ENCODE measurements around the gene TOR4A. TPM values are rescaled to one million over a fixed set of nuclear protein-coding genes. Genes with fewer than 3 reads are reported as not detected.

TOR4A gene
- total and polyA plus RNA-seq, 5 donors from 2014 or later = 2.6 to 6.1 (median 4.1) TPM

GRCh38 chr9:137247135-137247915 lies 30.2 kb upstream of the TOR4A start:
- Mint-ChIP-seq H3K36me3 (peaks cover 6% of the 10 kb centered on the region), H3K27me3 (no peaks in the 10 kb centered on the region), H3K9me3 (no peaks in the 10 kb centered on the region), H3K4me1 (peaks cover 0 to 15% (median 8%) of the 10 kb centered on the region in 4 donors), H3K27ac (no peak overlapping the region), H3K4me3 (no peak overlapping the region)
- no peaks in the 10 kb centered on the region for H3K9me3 ChIP-seq (ENCODE audit: control insufficient read depth in 2 of 2, low read length in 2 of 2)
- H3K27me3 ChIP-seq (ENCODE audit: control insufficient read depth, insufficient read depth, low read length) = no peaks in the 10 kb centered on the region
- peaks cover 5% of the 10 kb centered on the region for H3K36me3 ChIP-seq (ENCODE audit: control insufficient read depth, insufficient read depth, low read length)
- H3K4me1 ChIP-seq (ENCODE audit: control insufficient read depth, insufficient read depth, low read length, poor library complexity, severe bottlenecking) = peaks cover 8% of the 10 kb centered on the region
- no peak for ATAC-seq (ENCODE audit: low read depth in 2 of 2)
- no peak overlapping the region for H3K4me3 ChIP-seq (ENCODE audit: low read depth, low read length)
- no peak overlapping the region for H3K27ac ChIP-seq (ENCODE audit: insufficient read depth, low read length, poor library complexity, severe bottlenecking)
- no peak for DNase-seq

DNA sequence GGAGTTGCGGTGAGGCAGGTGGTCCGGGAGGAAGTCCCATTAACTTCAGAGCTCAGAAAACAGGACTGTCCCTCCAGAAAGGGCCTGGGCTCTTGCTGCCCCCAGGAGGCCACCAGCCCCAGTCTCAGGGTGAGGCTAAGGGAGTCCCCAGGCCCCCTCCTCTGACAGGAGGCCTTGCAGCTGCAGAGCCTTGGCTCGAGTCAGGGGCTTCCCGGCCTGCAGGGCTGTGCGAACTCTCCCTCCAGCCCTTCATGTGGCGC lies 29.7 kb upstream of the TOR4A start:
- Histone ChIP-seq H3K36me3 (ENCODE audit: control insufficient read depth, insufficient read depth, low read length) (peaks cover 3% of the 10 kb centered on the region), H3K4me1 (ENCODE audit: control insufficient read depth, insufficient read depth, low read length, poor library complexity, severe bottlenecking) (peaks cover 3% of the 10 kb centered on the region), H3K27me3 (ENCODE audit: control insufficient read depth, insufficient read depth, low read length) (no peaks in the 10 kb centered on the region), H3K27ac (ENCODE audit: insufficient read depth, low read length, poor library complexity, severe bottlenecking) (no peak overlapping the region), H3K4me3 (ENCODE audit: low read depth, low read length) (no peak overlapping the region), H3K9me3 (ENCODE audit: control insufficient read depth in 2 of 2, low read length in 2 of 2) (no peaks in the 10 kb centered on the region)
- Mint-ChIP-seq H3K9me3 (no peaks in the 10 kb centered on the region), H3K27ac (no peak overlapping the region), H3K36me3 (peaks cover under 1% of the 10 kb centered on the region), H3K4me3 (no peak overlapping the region), H3K27me3 (no peaks in the 10 kb centered on the region), H3K4me1 (peaks cover 0 to 9% (median 3%) of the 10 kb centered on the region in 4 donors)
- DNase-seq (no peak), ATAC-seq (ENCODE audit: low read depth in 2 of 2) (no peak)

- H3K4me3 Mint-ChIP-seq = peak overlapping the region in 3 of 4 donors; percentile 26 to 82 (median 78)
- ATAC-seq (ENCODE audit: low read depth in 2 of 2) = no peak
- H3K27me3 Mint-ChIP-seq = no peaks in the 10 kb centered on the region
Measured at GRCh38 chr9:137250329-137251193, 27.0 kb upstream of the TOR4A start.

GRCh38 chr9:137251194-137251461 lies 26.4 kb upstream of the TOR4A start, which contains the start of gene STPG3:
Gene STPG3, plus strand, starts transcription at chr9:137251286. Its CDS starts 1 bp downstream, at chr9:137251287.
- no peaks in the 10 kb centered on the region for H3K27me3 Mint-ChIP-seq
- no peaks in the 10 kb centered on the region for H3K36me3 ChIP-seq (ENCODE audit: control insufficient read depth, insufficient read depth, low read length)
- peak within 1 kb of the TSS in 1 of 3 donors; percentile 9 for H3K27ac Mint-ChIP-seq
- no peaks in the 10 kb centered on the region for H3K27me3 ChIP-seq (ENCODE audit: control insufficient read depth, insufficient read depth, low read length)
- ATAC-seq (ENCODE audit: low read depth in 2 of 2) = no peak
- peaks cover 17% of the 10 kb centered on the region for H3K4me1 ChIP-seq (ENCODE audit: control insufficient read depth, insufficient read depth, low read length, poor library complexity, severe bottlenecking)
- no peaks in the 10 kb centered on the region for H3K9me3 Mint-ChIP-seq
- peaks cover 0 to 11% (median 2%) of the 10 kb centered on the region in 4 donors for H3K4me1 Mint-ChIP-seq
- H3K4me3 Mint-ChIP-seq = peak within 1 kb of the TSS in 3 of 4 donors; percentile 26 to 82 (median 78)
- no peak within 1 kb of the TSS for H3K27ac ChIP-seq (ENCODE audit: insufficient read depth, low read length, poor library complexity, severe bottlenecking)
- no peaks in the 10 kb centered on the region for H3K9me3 ChIP-seq (ENCODE audit: control insufficient read depth in 2 of 2, low read length in 2 of 2)
- no peak for DNase-seq
- no peak within 1 kb of the TSS for H3K4me3 ChIP-seq (ENCODE audit: low read depth, low read length)
- H3K36me3 Mint-ChIP-seq = no peaks in the 10 kb centered on the region

More at GRCh38 chr9:137250329-137251193, 27.0 kb upstream of the TOR4A start:
- DNase-seq = no peak
- H3K27me3 ChIP-seq (ENCODE audit: control insufficient read depth, insufficient read depth, low read length) = no peaks in the 10 kb centered on the region
- no peaks in the 10 kb centered on the region for H3K9me3 Mint-ChIP-seq
- peaks cover 0 to 7% (median 2%) of the 10 kb centered on the region in 4 donors for H3K4me1 Mint-ChIP-seq
- peak overlapping the region in 1 of 3 donors; percentile 9 for H3K27ac Mint-ChIP-seq
- H3K36me3 Mint-ChIP-seq = no peaks in the 10 kb centered on the region
- no peak overlapping the region for H3K27ac ChIP-seq (ENCODE audit: insufficient read depth, low read length, poor library complexity, severe bottlenecking)
- H3K4me3 ChIP-seq (ENCODE audit: low read depth, low read length) = no peak overlapping the region
- no peaks in the 10 kb centered on the region for H3K36me3 ChIP-seq (ENCODE audit: control insufficient read depth, insufficient read depth, low read length)
- H3K4me1 ChIP-seq (ENCODE audit: control insufficient read depth, insufficient read depth, low read length, poor library complexity, severe bottlenecking) = peaks cover 11% of the 10 kb centered on the region
- H3K9me3 ChIP-seq (ENCODE audit: control insufficient read depth in 2 of 2, low read length in 2 of 2) = no peaks in the 10 kb centered on the region

- no peaks in the 10 kb centered on the region for H3K9me3 Mint-ChIP-seq
- Histone ChIP-seq H3K36me3 (ENCODE audit: control insufficient read depth, insufficient read depth, low read length) (peaks cover 3% of the 10 kb centered on the region), H3K4me3 (ENCODE audit: low read depth, low read length) (no peak overlapping the region), H3K4me1 (ENCODE audit: control insufficient read depth, insufficient read depth, low read length, poor library complexity, severe bottlenecking) (peaks cover 22% of the 10 kb centered on the region), H3K27ac (ENCODE audit: insufficient read depth, low read length, poor library complexity, severe bottlenecking) (no peak overlapping the region), H3K9me3 (ENCODE audit: control insufficient read depth in 2 of 2, low read length in 2 of 2) (no peaks in the 10 kb centered on the region), H3K27me3 (ENCODE audit: control insufficient read depth, insufficient read depth, low read length) (no peaks in the 10 kb centered on the region)
- H3K4me1 Mint-ChIP-seq = peaks cover 0 to 17% (median 2%) of the 10 kb centered on the region in 4 donors
- no peak for DNase-seq
- no peaks in the 10 kb centered on the region for H3K27me3 Mint-ChIP-seq
- H3K27ac Mint-ChIP-seq = no peak overlapping the region
- H3K4me3 Mint-ChIP-seq = peak overlapping the region in 1 of 4 donors; percentile 7
- no peak for ATAC-seq (ENCODE audit: low read depth in 2 of 2)
- no peaks in the 10 kb centered on the region for H3K36me3 Mint-ChIP-seq
Measured at GRCh38 chr9:137251490-137252268, 25.8 kb upstream of the TOR4A start.

DNA sequence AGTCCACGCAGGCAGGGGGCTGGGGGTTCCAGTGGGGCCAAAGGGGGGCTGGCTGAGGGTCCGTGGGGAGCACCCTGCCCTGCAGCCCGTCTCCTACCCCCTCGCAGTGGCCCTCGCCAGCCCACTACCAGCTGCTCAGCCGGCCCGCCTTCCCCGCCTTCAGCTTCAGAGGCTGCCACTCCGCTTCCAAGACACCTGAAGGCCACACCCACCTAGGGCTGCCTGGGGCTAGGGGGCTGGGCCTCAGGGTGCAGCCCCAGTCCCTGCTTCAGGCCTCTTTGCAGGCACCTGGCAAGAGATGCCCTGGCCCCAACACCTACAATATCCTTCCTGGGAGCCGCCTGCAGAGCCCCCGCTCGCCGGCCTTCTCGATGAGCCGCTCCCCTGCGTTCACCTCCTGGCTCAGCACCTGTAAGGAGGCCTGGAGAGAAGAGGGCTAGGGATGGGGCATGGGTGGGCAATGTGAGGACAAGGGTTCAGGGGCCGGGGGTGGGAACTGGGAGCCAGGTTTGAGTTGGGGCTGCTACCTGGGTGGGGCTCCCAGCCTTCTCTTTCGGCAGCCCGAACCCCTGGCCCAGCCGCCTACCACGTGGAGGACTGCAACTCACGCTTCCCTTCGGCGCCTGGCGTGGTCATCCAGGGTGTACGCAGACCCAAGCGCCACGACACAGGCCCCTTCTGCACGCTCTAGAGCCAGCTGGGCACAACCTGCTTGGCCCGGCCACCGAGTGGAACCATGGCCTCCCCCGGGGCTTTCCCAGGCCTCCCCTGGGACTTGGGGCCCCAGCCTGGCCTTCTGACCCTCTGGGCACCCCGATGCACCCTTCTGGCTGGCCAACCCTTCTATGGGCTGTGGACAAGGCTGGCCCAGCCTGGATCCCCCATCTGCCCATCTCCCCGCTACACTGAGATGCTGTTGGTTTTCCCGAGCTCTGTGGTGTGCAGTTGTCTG lies 24.7 kb upstream of the TOR4A start:
- H3K9me3 Mint-ChIP-seq = no peaks in the 10 kb centered on the region

More for the DNA sequence above, 24.7 kb upstream of the TOR4A start:
- DNase-seq = no peak
- Histone ChIP-seq H3K9me3 (ENCODE audit: control insufficient read depth in 2 of 2, low read length in 2 of 2) (no peaks in the 10 kb centered on the region), H3K27ac (ENCODE audit: insufficient read depth, low read length, poor library complexity, severe bottlenecking) (no peak overlapping the region), H3K36me3 (ENCODE audit: control insufficient read depth, insufficient read depth, low read length) (peaks cover 5% of the 10 kb centered on the region), H3K4me3 (ENCODE audit: low read depth, low read length) (no peak overlapping the region), H3K27me3 (ENCODE audit: control insufficient read depth, insufficient read depth, low read length) (no peaks in the 10 kb centered on the region), H3K4me1 (ENCODE audit: control insufficient read depth, insufficient read depth, low read length, poor library complexity, severe bottlenecking) (peaks cover 27% of the 10 kb centered on the region)
- peak overlapping the region in 1 of 4 donors; percentile 77 for H3K4me3 Mint-ChIP-seq
- ATAC-seq (ENCODE audit: low read depth in 2 of 2) = no peak
- no peaks in the 10 kb centered on the region for H3K36me3 Mint-ChIP-seq
- H3K4me1 Mint-ChIP-seq = peaks cover 0 to 23% (median 3%) of the 10 kb centered on the region in 4 donors
- no peaks in the 10 kb centered on the region for H3K27me3 Mint-ChIP-seq
- no peak overlapping the region for H3K27ac Mint-ChIP-seq
